ENCODE data around the gene ENPP6.

DNA sequence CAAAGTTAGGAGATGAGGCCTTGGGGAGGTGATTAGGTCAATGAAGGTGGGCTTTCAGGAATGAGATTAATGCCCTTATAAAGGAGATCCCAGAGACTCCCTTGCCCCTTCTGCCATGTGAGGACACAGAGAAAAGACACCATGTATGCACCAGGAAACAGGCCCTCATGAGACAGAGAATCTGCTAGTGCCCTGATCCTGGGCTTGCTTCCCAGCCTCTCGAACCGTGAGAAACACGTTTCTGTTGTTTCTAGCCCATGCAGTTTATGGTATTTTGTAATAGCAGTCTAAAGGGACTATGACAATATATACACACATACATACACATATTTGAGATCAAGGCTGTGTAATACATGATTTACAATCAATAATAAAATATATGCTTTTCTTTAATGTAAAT lies 41.4 kb upstream of the ENPP6 start:
- TF ChIP-seq POLR2AphosphoS5 (IDR thresholded peaks at IDR 0.05; ENCODE audit: low read depth, low read length) (no peak), TAF1 (IDR thresholded peaks at IDR 0.05; ENCODE audit: low read depth, low read length) (no peak), POLR2A (IDR thresholded peaks at IDR 0.05; ENCODE audit: low read depth, low read length) (no peak)
